ENCODE results near the gene CUL9.

The CUL9 gene

DNA sequence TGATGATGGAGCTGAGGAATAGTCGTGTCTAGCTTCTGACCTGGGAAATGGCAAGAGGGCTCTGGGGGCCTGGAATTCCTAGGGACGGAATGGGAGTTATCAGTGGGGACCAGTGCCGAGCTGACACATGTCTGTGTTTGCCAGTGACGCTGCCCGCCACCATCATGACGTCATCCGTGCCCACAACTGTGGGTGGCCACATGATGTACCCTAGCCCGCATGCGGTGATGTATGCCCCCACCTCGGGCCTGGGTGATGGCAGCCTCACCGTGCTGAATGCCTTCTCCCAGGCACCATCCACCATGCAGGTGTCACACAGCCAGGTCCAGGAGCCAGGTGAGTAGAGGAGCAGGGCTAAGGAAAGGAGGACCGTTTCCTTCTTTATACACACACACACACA lies 3.8 kb upstream of the CUL9 start:
- H3K27ac Mint-ChIP-seq, result peak overlapping the region in 1 of 2 donors; percentile 55
- ATAC-seq (replicated peaks) (no peak), DNase-seq (no peak)
- peaks cover 34 to 37% of the 10 kb centered on the region in 2 donors for H3K4me1 Mint-ChIP-seq (ENCODE audit: low read depth in 2 of 2)
- no peaks in the 10 kb centered on the region for H3K27me3 Mint-ChIP-seq
- H3K36me3 Mint-ChIP-seq (ENCODE audit: insufficient read depth), result peaks cover 43% of the 10 kb centered on the region
- H3K4me3 Mint-ChIP-seq, result no peak overlapping the region
- no peaks in the 10 kb centered on the region for H3K9me3 Mint-ChIP-seq

DNA sequence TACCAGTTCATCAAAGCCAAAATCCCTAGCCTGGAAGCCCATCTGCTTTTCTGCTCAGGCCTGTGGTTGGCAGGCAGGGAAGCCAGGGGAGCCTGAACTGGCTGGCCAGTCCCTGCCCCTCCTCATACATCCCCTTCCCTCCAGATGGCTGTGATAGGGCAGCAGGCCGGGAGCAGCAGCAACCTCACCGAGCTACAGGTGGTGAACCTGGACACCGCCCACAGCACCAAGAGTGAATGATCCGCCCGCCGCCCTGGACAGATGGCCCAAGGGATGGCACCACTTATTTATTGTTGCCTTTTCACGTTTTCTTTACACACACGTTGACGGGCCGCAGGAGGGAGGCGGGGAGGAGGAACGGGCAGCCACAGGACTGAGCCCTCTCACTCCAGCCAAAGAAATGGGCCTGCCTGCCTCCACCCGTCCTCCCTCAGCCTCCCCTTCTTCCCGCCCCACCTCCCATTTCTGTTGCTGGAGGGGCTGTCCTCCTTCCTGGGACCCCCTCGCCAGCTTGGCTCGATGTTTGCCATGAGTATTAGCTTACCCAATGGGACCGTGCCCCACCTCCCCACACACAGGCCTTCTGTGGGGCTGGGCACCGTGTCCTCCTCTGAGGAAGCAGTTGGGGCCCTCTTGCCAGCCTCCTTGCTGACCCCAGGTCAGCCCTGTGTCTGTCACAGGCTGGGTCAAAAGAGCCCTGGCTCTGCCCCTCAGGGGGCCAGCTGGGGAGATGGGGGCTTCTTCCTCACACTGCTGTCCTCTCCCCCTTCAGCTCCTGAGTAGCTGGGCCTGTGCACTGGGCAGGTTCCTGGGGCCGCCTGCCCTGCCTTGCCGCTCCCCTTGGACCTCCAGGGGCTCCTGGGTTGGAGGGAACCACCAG lies 2.8 kb upstream of the CUL9 start:
- Mint-ChIP-seq H3K9me3 (no peaks in the 10 kb centered on the region), H3K27ac (peak overlapping the region in 1 of 2 donors; percentile 55), H3K36me3 (ENCODE audit: insufficient read depth) (peaks cover 34% of the 10 kb centered on the region), H3K4me3 (no peak overlapping the region), H3K27me3 (no peaks in the 10 kb centered on the region), H3K4me1 (ENCODE audit: low read depth in 2 of 2) (peaks cover 36 to 37% of the 10 kb centered on the region in 2 donors)
- no peak for ATAC-seq (replicated peaks)
- DNase-seq, result no peak

DNA sequence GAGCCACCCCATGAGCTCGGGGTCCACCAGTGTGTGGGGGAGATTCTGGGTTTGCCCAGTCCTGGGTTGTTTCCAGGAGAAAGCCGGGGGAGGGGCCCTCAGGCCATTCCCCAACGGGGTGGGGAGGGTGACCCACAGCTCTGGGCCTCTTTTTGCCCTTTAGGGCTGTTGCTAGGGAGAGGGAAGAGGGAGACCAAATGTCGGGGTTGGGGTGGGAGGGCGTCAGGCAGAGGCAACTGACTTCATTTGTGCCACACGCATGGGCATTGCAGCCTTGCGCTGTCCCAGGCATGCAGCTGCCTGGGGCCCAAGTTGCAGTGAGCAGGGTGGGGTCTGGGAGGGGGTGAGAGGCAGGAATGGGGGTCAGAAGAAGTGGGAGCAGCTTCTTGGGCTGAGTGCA lies 1.9 kb upstream of the CUL9 start:
- Mint-ChIP-seq H3K27ac (no peak overlapping the region), H3K4me1 (ENCODE audit: low read depth in 2 of 2) (peaks cover 32 to 42% of the 10 kb centered on the region in 2 donors), H3K4me3 (no peak overlapping the region), H3K9me3 (no peaks in the 10 kb centered on the region), H3K27me3 (no peaks in the 10 kb centered on the region), H3K36me3 (ENCODE audit: insufficient read depth) (peaks cover 26% of the 10 kb centered on the region)
- no peak for ATAC-seq (replicated peaks)
- no peak for DNase-seq

DNA sequence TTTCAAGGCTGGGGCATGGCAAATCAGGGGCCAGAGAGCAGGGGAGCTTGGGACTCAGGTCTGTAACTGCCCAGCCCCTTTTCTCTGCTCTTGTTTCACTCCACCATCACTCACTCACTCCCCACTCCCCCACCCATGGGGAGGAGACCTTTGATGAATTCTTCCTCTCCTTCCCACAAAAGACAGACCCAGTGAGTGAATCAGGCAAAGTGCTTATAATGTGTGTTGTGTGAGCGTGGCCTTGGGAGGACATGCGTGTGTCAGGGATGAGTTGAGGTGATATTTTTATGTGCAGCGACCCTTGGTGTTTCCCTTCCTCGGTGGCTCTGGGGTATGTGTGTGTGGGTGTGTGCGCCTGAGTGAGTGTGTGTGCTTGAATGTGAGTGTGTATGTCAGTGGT lies 1.0 kb upstream of the CUL9 start:
- Mint-ChIP-seq H3K4me1 (ENCODE audit: low read depth in 2 of 2) (peaks cover 32 to 46% of the 10 kb centered on the region in 2 donors), H3K27me3 (no peaks in the 10 kb centered on the region), H3K9me3 (no peaks in the 10 kb centered on the region), H3K4me3 (peak overlapping the region; percentile 82 to 92), H3K36me3 (ENCODE audit: insufficient read depth) (peaks cover 30% of the 10 kb centered on the region), H3K27ac (peak overlapping the region; percentile 67 to 90)
- ATAC-seq (replicated peaks) (no peak), DNase-seq (no peak)

DNA sequence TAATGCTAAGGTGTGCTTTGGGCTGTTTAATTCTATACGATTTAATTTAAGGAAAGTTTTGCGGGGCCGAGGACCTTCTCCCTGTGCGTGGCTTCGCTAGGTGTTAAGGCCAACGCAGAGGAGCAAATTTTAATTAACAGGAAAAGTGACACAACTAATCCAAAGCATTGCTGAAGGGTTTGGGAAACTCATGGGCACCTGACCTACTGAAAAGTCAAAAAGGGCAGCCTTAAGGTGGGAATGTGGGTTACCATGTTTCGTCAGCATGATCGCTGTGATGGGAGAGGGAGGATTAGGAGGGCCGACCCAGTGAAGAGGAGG lies 415 bp upstream of the CUL9 start:
- no peaks in the 10 kb centered on the region for H3K9me3 Mint-ChIP-seq
- ATAC-seq (replicated peaks) (no peak), DNase-seq (no peak)
- peak overlapping the region; percentile 82 to 92 for H3K4me3 Mint-ChIP-seq
- H3K4me1 Mint-ChIP-seq (ENCODE audit: low read depth in 2 of 2), result peaks cover 33 to 46% of the 10 kb centered on the region in 2 donors
- H3K27me3 Mint-ChIP-seq, result no peaks in the 10 kb centered on the region
- peaks cover 27% of the 10 kb centered on the region for H3K36me3 Mint-ChIP-seq (ENCODE audit: insufficient read depth)
- peak overlapping the region; percentile 67 to 90 for H3K27ac Mint-ChIP-seq

DNA sequence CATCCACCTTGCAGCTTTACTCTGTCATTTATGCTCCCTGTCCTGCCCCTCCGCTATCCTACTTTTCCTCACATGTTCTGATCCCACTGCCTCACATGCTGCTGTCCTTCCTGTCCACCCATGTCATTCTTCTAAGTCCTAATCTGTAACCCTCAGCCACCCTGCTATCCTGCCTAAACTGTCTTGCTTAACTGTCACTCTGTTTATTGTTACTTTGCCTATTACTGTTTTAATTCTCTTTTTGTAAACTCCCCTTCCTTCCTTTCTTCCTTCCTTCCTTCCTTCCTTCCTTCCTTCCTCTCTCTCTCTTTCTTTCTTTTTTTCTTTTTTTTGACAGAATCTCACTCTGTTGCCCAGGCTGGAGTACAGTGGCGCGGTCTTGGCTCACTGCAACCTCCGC lies 1.4 kb downstream of the CUL9 start:
- peaks cover 33 to 56% of the 10 kb centered on the region in 2 donors for H3K4me1 Mint-ChIP-seq (ENCODE audit: low read depth in 2 of 2)
- no peaks in the 10 kb centered on the region for H3K27me3 Mint-ChIP-seq
- peak overlapping the region; percentile 82 to 92 for H3K4me3 Mint-ChIP-seq
- H3K36me3 Mint-ChIP-seq (ENCODE audit: insufficient read depth), result peaks cover 28% of the 10 kb centered on the region
- ATAC-seq (replicated peaks), result no peak
- peak overlapping the region; percentile 67 to 90 for H3K27ac Mint-ChIP-seq
- DNase-seq, result no peak
- H3K9me3 Mint-ChIP-seq, result no peaks in the 10 kb centered on the region

DNA sequence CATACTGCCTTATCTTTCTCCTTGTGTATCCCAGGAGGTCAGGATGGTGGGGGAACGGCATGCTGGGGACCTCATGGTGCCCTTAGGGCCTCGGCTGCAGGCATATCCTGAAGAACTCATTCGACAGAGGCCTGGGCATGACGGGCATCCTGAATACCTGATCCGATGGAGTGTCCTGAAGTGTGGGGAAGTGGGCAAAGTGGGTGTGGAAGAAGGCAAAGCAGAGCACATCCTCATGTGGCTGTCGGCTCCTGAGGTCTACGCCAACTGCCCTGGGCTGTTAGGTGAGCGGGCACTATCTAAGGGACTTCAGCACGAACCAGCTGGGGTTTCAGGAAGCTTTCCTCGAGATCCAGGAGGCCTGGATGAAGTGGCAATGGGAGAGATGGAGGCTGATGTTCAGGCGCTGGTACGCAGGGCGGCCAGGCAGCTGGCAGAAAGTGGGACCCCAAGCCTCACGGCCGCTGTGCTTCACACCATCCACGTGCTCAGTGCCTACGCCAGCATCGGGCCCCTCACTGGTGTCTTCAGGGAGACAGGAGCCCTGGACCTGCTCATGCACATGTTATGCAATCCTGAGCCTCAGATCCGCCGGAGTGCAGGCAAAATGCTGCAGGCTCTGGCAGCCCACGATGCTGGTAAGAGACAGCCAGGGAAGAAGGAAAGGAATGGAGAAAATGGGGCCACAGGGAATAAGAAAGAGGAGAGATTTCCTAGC lies 2.4 kb downstream of the CUL9 start:
- peak overlapping the region; percentile 50 to 66 for H3K27ac Mint-ChIP-seq
- H3K4me3 Mint-ChIP-seq, result peak overlapping the region in 1 of 2 donors; percentile 92
- H3K9me3 Mint-ChIP-seq, result no peaks in the 10 kb centered on the region

DNA sequence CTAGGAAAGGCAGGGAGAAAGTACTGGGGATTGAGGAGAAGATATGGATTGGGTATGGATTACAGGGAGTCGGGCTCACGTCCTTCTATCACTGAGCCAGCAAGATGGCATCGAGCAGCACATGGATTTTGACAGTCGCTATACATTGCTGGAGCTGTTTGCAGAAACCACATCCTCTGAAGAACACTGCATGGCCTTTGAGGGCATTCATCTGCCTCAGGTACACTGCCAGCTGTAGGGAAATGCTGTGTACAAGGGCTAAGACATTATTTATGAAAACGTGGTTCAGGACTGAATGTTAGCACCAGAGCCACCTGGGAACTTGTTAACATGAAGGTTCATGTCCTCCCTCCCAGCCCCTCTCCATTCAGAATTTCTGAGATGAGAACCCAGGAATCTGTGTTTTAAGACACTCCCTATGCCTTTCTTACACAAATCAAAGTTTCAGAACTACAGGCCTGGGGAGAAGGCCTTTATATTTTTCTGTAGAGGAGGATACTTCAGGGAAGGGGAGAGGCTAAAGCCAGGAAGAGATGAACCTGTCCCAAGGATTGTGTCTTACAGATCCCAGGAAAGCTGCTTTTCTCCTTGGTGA lies 3.5 kb downstream of the CUL9 start:
- Mint-ChIP-seq H3K27me3 (no peaks in the 10 kb centered on the region), H3K4me3 (peak overlapping the region in 1 of 2 donors; percentile 2), H3K27ac (peak overlapping the region; percentile 2 to 49), H3K4me1 (ENCODE audit: low read depth in 2 of 2) (peaks cover 33 to 63% of the 10 kb centered on the region in 2 donors), H3K36me3 (ENCODE audit: insufficient read depth) (peaks cover 21% of the 10 kb centered on the region), H3K9me3 (no peaks in the 10 kb centered on the region)
- DNase-seq (no peak), ATAC-seq (replicated peaks) (no peak)

More for the DNA sequence above, 2.4 kb downstream of the CUL9 start:
- H3K4me1 Mint-ChIP-seq (ENCODE audit: low read depth in 2 of 2), result peaks cover 33 to 59% of the 10 kb centered on the region in 2 donors
- DNase-seq, result no peak
- peaks cover 21% of the 10 kb centered on the region for H3K36me3 Mint-ChIP-seq (ENCODE audit: insufficient read depth)
- ATAC-seq (replicated peaks), result no peak
- no peaks in the 10 kb centered on the region for H3K27me3 Mint-ChIP-seq

DNA sequence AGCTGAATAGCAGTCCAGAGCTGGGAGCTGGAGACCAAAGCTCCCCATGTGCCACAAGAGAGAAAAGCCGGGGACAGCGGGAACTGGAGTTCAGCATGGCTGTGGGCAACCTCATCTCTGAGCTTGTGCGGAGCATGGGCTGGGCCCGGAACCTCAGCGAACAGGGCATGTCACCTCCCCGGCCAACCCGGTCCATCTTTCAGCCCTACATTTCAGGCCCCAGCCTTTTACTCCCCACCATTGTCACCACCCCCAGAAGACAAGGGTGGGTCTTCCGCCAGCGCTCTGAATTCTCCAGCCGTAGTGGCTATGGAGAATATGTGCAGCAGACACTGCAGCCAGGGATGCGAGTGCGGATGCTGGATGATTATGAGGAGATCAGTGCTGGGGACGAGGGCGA lies 4.0 kb downstream of the CUL9 start:
- H3K27ac Mint-ChIP-seq, result no peak overlapping the region
- peaks cover 21% of the 10 kb centered on the region for H3K36me3 Mint-ChIP-seq (ENCODE audit: insufficient read depth)
- no peak overlapping the region for H3K4me3 Mint-ChIP-seq
- no peaks in the 10 kb centered on the region for H3K27me3 Mint-ChIP-seq
- peaks cover 35 to 66% of the 10 kb centered on the region in 2 donors for H3K4me1 Mint-ChIP-seq (ENCODE audit: low read depth in 2 of 2)
- DNase-seq, result no peak
- no peaks in the 10 kb centered on the region for H3K9me3 Mint-ChIP-seq
- no peak for ATAC-seq (replicated peaks)

DNA sequence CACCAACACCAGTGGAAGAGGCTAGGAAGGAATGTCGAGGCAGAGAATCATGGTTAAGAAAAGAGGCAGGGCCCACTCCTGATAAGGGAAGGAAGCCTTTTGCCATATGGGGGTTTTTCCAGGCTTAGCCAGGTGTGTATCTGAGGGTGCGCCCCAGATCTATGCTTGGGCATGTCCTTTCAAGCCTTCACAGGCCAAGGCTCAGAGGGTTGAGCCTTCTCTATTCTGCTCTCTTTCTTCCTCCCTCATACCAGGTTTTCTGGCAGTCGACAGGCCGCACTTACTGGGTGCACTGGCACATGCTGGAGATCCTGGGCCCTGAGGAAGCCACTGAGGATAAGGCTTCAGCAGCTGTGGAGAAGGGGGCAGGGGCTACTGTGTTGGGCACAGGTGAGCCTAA lies 4.7 kb downstream of the CUL9 start:
- DNase-seq (no peak), ATAC-seq (replicated peaks) (no peak)
- Mint-ChIP-seq H3K36me3 (ENCODE audit: insufficient read depth) (peaks cover 24% of the 10 kb centered on the region), H3K27ac (no peak overlapping the region), H3K9me3 (no peaks in the 10 kb centered on the region), H3K4me3 (no peak overlapping the region), H3K27me3 (no peaks in the 10 kb centered on the region), H3K4me1 (ENCODE audit: low read depth in 2 of 2) (peaks cover 31 to 59% of the 10 kb centered on the region in 2 donors)

DNA sequence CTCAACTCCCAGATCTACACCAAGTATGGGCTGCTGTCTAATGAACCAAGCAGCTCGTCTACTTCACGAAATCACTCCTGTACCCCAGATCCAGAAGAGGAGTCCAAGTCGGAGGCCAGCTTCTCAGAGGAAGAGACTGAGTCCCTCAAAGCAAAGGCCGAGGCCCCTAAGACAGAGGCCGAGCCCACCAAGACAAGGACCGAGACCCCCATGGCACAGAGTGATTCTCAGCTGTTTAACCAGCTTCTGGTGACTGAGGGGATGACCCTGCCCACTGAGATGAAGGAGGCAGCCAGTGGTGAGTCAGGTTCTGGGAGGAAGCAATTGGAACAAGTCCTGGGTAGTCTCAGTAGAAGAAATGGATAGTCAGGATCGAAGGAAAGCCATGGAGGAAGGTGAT lies 5.8 kb downstream of the CUL9 start:
- DNase-seq (no peak), ATAC-seq (replicated peaks) (no peak)
- H3K27ac Mint-ChIP-seq, result peak overlapping the region in 1 of 2 donors; percentile 56
- peaks cover 27 to 54% of the 10 kb centered on the region in 2 donors for H3K4me1 Mint-ChIP-seq (ENCODE audit: low read depth in 2 of 2)
- no peaks in the 10 kb centered on the region for H3K9me3 Mint-ChIP-seq
- peaks cover 29% of the 10 kb centered on the region for H3K36me3 Mint-ChIP-seq (ENCODE audit: insufficient read depth)
- no peak overlapping the region for H3K4me3 Mint-ChIP-seq
- no peaks in the 10 kb centered on the region for H3K27me3 Mint-ChIP-seq

DNA sequence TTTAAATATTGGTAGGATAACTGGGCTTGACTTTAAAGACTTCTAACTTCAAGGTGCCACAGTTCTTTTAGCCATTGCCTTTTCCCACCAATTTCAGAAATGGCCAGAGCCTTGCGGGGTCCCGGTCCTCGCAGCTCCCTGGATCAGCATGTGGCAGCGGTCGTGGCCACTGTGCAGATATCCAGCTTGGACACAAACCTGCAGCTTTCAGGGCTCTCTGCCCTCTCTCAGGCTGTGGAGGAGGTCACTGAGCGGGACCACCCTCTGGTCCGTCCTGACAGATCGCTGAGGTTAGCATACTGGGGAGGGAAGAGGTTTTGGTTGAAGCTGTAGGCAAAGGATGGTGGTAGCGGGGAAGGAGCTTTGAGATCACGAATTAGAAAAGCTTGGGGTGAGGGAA lies 6.4 kb downstream of the CUL9 start:
- Mint-ChIP-seq H3K4me1 (ENCODE audit: low read depth in 2 of 2) (peaks cover 22 to 51% of the 10 kb centered on the region in 2 donors), H3K36me3 (ENCODE audit: insufficient read depth) (peaks cover 34% of the 10 kb centered on the region), H3K9me3 (no peaks in the 10 kb centered on the region), H3K4me3 (no peak overlapping the region), H3K27ac (peak overlapping the region in 1 of 2 donors; percentile 51), H3K27me3 (no peaks in the 10 kb centered on the region)
- ATAC-seq (replicated peaks), result no peak
- DNase-seq, result no peak

DNA sequence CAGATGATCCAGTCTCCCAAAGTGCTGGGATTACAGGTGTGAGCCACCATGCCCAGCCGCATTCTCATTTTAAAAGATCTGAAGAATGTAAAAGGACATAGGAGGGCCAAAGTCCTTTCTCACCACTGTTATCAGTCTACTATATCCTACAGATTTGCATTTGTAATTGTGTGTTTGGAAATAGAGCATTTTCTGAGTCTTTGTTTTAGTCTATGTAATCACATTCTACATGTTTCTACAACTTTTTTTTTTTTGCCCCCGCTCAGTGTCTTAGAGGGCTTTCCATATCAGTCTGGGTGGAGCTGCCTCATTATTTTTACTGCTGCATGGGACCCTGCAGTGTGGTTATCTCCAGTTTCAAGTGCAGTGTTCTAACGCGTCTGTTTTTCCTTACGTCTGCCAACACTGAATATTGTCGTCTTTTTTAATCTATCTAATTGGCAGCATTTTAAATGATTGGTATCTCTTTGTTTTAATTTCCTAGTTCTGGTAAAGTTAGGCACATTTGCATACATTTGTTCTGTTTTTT lies 7.8 kb downstream of the CUL9 start:
- H3K4me3 Mint-ChIP-seq, result no peak overlapping the region
- H3K9me3 Mint-ChIP-seq, result no peaks in the 10 kb centered on the region
- ATAC-seq (replicated peaks) (no peak), DNase-seq (no peak)
- no peaks in the 10 kb centered on the region for H3K27me3 Mint-ChIP-seq
- peak overlapping the region in 1 of 2 donors; percentile 25 for H3K27ac Mint-ChIP-seq
- H3K36me3 Mint-ChIP-seq (ENCODE audit: insufficient read depth), result peaks cover 41% of the 10 kb centered on the region
- H3K4me1 Mint-ChIP-seq (ENCODE audit: low read depth in 2 of 2), result peaks cover 14 to 36% of the 10 kb centered on the region in 2 donors
